Hepatic stellate cell (primary cell): ENCODE data around the gene EXOG.
A peak's percentile ranks its signal among the peaks of the same experiment; 100 is the strongest.

Source experiments
- DNase-seq: peaks from one replicate; pipeline ENCODE4 v3.0.0; 2011; ENCODE audit warnings: low spot score

Gene EXOG

GRCh38 chr3:38473229-38473628 lies 22.9 kb upstream of the EXOG start:
- no peak for DNase-seq

- DNase-seq, result no peak
Measured at GRCh38 chr3:38474928-38475605, 21.1 kb upstream of the EXOG start.

GRCh38 chr3:38475716-38476115 lies 20.4 kb upstream of the EXOG start:
- no peak for DNase-seq

GRCh38 chr3:38476157-38476756 lies 19.9 kb upstream of the EXOG start:
- no peak for DNase-seq

- no peak for DNase-seq
Measured at GRCh38 chr3:38477057-38477820, 18.9 kb upstream of the EXOG start.

GRCh38 chr3:38477839-38478450 lies 18.2 kb upstream of the EXOG start:
- DNase-seq, result no peak

GRCh38 chr3:38478901-38479300 lies 17.2 kb upstream of the EXOG start:
- DNase-seq, result no peak

GRCh38 chr3:38479431-38480092 lies 16.6 kb upstream of the EXOG start:
- peak; percentile 85 for DNase-seq

- DNase-seq, result no peak
Measured at GRCh38 chr3:38480093-38480445, 16.1 kb upstream of the EXOG start.

GRCh38 chr3:38480930-38481329 lies 15.2 kb upstream of the EXOG start:
- DNase-seq, result no peak

- DNase-seq, result no peak
Measured at GRCh38 chr3:38482951-38483350, 13.2 kb upstream of the EXOG start.

- DNase-seq, result no peak
Measured at GRCh38 chr3:38487323-38487722, 8.8 kb upstream of the EXOG start.

GRCh38 chr3:38488949-38489348 lies 7.2 kb upstream of the EXOG start:
- DNase-seq, result no peak

- DNase-seq, result no peak
Measured at GRCh38 chr3:38489766-38490165, 6.4 kb upstream of the EXOG start.

GRCh38 chr3:38490281-38491030 lies 5.7 kb upstream of the EXOG start:
- no peak for DNase-seq

- no peak for DNase-seq
Measured at GRCh38 chr3:38491215-38491614, 4.9 kb upstream of the EXOG start.

- no peak for DNase-seq
Measured at GRCh38 chr3:38493031-38493430, 3.1 kb upstream of the EXOG start.

GRCh38 chr3:38497031-38497430 lies 891 bp downstream of the EXOG start:
- peak; percentile 32 for DNase-seq

GRCh38 chr3:38500688-38501417 lies 4.7 kb downstream of the EXOG start:
- DNase-seq, result no peak

- no peak for DNase-seq
Measured at GRCh38 chr3:38507120-38507519, 11.0 kb downstream of the EXOG start.

GRCh38 chr3:38509732-38510131 lies 13.6 kb downstream of the EXOG start:
- DNase-seq, result no peak
